ENCODE data around the gene ZMYND11. TPM values are rescaled to one million over a fixed set of nuclear protein-coding genes. Genes with fewer than 3 reads are reported as not detected.

ZMYND11 gene
- total RNA-seq, 2 donors from 2014 or later, result 34.2 to 37.7 TPM

DNA sequence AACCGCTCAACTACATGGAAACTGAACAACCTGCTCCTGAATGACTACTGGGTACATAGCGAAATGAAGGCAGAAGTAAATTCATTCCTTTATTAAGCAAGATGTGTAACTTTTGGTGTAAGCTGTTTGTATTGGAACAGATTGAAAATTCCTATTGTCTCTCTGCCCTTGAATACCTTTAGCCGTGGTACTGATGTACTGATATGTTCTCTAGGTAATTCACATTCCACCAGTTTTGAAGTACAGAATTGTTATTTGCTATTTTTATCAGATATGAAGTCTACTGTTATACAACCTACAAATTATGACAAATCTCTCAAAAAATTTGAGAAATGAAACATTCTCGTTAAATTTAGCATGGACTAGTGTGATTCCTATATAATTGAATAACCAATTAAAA, 17.7 kb downstream of the ZMYND11 start:
- 92 to 93% methylated on average over 2 to 3 of the region's 4 CpGs for WGBS, 2 experiments (ENCODE audit: insufficient coverage in 1 of 2, insufficient read length in 1 of 2)
- no peak overlapping the region for H3K4me3 ChIP-seq (ENCODE audit: low read length)
- Mint-ChIP-seq H3K36me3 (ENCODE audit: low read depth) (peaks cover 22% of the 10 kb centered on the region), H3K4me3 (no peak overlapping the region), H3K4me1 (no peaks in the 10 kb centered on the region), H3K27ac (no peak overlapping the region), H3K9me3 (peaks cover 21% of the 10 kb centered on the region), H3K27me3 (ENCODE audit: insufficient read depth) (no peaks in the 10 kb centered on the region)
- H3K9ac ChIP-seq (ENCODE audit: extremely low read depth, low read length, poor library complexity, severe bottlenecking), result no peak overlapping the region
- H3K36me3 ChIP-seq (ENCODE audit: control insufficient read depth, insufficient read depth, low read length), result no peaks in the 10 kb centered on the region
- DNase-seq, result no peak
- no peaks in the 10 kb centered on the region for H3K4me1 ChIP-seq (ENCODE audit: control insufficient read depth, insufficient read depth, low read length)
- H3K9me3 ChIP-seq (ENCODE audit: control insufficient read depth, low read length), result peaks cover 5% of the 10 kb centered on the region
- H3K27ac ChIP-seq (ENCODE audit: low read depth, low read length), result no peak overlapping the region
- H3K27me3 ChIP-seq (ENCODE audit: control insufficient read depth, insufficient read depth, low read length, poor library complexity, severe bottlenecking), result no peaks in the 10 kb centered on the region
- TF ChIP-seq, protein P1, sequence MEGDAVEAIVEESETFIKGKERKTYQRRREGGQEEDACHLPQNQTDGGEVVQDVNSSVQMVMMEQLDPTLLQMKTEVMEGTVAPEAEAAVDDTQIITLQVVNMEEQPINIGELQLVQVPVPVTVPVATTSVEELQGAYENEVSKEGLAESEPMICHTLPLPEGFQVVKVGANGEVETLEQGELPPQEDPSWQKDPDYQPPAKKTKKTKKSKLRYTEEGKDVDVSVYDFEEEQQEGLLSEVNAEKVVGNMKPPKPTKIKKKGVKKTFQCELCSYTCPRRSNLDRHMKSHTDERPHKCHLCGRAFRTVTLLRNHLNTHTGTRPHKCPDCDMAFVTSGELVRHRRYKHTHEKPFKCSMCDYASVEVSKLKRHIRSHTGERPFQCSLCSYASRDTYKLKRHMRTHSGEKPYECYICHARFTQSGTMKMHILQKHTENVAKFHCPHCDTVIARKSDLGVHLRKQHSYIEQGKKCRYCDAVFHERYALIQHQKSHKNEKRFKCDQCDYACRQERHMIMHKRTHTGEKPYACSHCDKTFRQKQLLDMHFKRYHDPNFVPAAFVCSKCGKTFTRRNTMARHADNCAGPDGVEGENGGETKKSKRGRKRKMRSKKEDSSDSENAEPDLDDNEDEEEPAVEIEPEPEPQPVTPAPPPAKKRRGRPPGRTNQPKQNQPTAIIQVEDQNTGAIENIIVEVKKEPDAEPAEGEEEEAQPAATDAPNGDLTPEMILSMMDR (conservative IDR thresholded peaks at IDR 0.05), result no peak

DNA sequence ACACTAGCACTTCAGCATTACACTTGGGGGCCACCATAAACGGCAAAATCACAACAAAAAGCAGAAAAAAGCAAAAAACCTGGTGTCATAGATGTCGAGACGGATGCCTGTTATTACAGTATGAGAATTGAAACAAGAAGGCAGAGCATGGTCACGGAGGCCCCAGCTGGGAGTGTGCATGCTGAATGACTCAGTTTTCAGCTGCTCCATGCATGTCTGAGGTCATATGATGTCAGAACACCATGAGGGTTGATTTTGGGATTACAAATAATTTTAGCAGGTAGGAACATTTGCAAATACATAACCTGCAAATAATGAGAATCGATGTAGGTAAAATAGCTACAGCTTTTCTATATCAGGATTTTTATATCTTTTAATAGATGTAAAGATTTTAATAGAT, 19.1 kb downstream of the ZMYND11 start:
- DNase-seq, result no peak
- H3K27me3 Mint-ChIP-seq (ENCODE audit: insufficient read depth), result no peaks in the 10 kb centered on the region
- peaks cover 19% of the 10 kb centered on the region for H3K36me3 Mint-ChIP-seq (ENCODE audit: low read depth)
- no peaks in the 10 kb centered on the region for H3K4me1 Mint-ChIP-seq
- Histone ChIP-seq H3K9ac (ENCODE audit: extremely low read depth, low read length, poor library complexity, severe bottlenecking) (no peak overlapping the region), H3K27me3 (ENCODE audit: control insufficient read depth, insufficient read depth, low read length, poor library complexity, severe bottlenecking) (no peaks in the 10 kb centered on the region), H3K9me3 (ENCODE audit: control insufficient read depth, low read length) (peaks cover 5% of the 10 kb centered on the region), H3K4me3 (ENCODE audit: low read length) (no peak overlapping the region), H3K4me1 (ENCODE audit: control insufficient read depth, insufficient read depth, low read length) (no peaks in the 10 kb centered on the region), H3K36me3 (ENCODE audit: control insufficient read depth, insufficient read depth, low read length) (no peaks in the 10 kb centered on the region), H3K27ac (ENCODE audit: low read depth, low read length) (no peak overlapping the region)
- H3K9me3 Mint-ChIP-seq, result peaks cover 15% of the 10 kb centered on the region
- TF ChIP-seq, protein P1 (conservative IDR thresholded peaks at IDR 0.05), result no peak
- H3K27ac Mint-ChIP-seq, result no peak overlapping the region
- WGBS, 2 experiments (ENCODE audit: insufficient coverage in 1 of 2, insufficient read length in 1 of 2), result 94 to 96% methylated on average over 4 to 5 of the region's 5 CpGs
- H3K4me3 Mint-ChIP-seq, result no peak overlapping the region

DNA sequence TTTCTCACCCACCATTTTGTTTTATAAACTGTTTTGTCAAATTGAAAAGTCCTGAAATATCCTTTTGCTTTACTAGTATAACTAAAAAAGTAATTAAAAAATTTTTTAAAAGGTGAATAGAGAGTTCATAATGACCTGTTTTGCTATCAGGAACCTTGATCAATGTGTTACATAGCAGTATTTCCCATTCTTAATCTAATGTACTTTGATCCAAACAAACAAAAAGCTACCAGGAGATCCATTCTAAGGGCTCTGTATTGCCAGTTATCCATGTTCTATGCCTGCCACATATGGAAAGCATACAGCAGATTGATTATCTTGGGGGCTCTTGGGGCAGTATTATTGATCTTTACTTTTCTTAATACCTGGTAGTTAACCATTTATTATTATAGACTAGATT, 32.1 kb downstream of the ZMYND11 start:
- H3K9me3 Mint-ChIP-seq, result peaks cover 4% of the 10 kb centered on the region
- H3K9me3 ChIP-seq (ENCODE audit: control insufficient read depth, low read length), result peaks cover 18% of the 10 kb centered on the region
- H3K9ac ChIP-seq (ENCODE audit: extremely low read depth, low read length, poor library complexity, severe bottlenecking), result no peak overlapping the region
- no peaks in the 10 kb centered on the region for H3K4me1 Mint-ChIP-seq
- H3K4me1 ChIP-seq (ENCODE audit: control insufficient read depth, insufficient read depth, low read length), result no peaks in the 10 kb centered on the region
- H3K4me3 Mint-ChIP-seq, result no peak overlapping the region
- H3K36me3 Mint-ChIP-seq (ENCODE audit: low read depth), result peaks cover 3% of the 10 kb centered on the region
- no peak overlapping the region for H3K27ac ChIP-seq (ENCODE audit: low read depth, low read length)
- H3K4me3 ChIP-seq (ENCODE audit: low read length), result no peak overlapping the region
- no peaks in the 10 kb centered on the region for H3K27me3 ChIP-seq (ENCODE audit: control insufficient read depth, insufficient read depth, low read length, poor library complexity, severe bottlenecking)
- no peak overlapping the region for H3K27ac Mint-ChIP-seq
- H3K27me3 Mint-ChIP-seq (ENCODE audit: insufficient read depth), result no peaks in the 10 kb centered on the region
- DNase-seq, result no peak
- TF ChIP-seq, protein P1 (conservative IDR thresholded peaks at IDR 0.05), result no peak
- no peaks in the 10 kb centered on the region for H3K36me3 ChIP-seq (ENCODE audit: control insufficient read depth, insufficient read depth, low read length)
